NCI-H1694 (cell line): Measurements from ENCODE around the gene PPP2R2B.
A peak's percentile ranks its signal among the peaks of the same experiment; 100 is the strongest.
"Not testable (repeated sequence)": the region's sequence is repeated elsewhere in the genome, so short reads cannot be mapped to it uniquely, and the experiment has no call there.

Experiments used
- DNase-seq: peaks from one replicate; lab custom pipeline; 2025; lab: John Stamatoyannopoulos, UW

PPP2R2B gene

DNA sequence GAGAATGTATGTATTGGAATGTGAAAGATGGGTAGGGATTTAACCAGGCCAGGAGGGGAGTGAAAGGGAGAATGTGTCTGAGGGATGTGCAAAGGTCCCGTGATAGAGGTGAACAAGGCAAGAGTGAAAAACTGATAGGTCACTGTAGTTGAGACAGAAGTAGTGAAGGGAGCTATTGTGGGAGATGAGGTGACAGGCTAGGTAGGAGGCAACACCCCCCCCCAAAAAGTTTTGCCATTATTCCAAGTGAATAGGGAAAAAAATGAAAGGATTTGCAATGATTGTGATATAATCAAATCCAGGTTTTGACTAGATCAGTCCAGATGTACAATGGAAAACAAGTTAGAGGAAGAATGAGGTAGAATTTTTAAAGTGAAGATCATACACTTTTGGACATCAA is 226.0 kb downstream of the PPP2R2B start:
- DNase-seq = no peak

DNA sequence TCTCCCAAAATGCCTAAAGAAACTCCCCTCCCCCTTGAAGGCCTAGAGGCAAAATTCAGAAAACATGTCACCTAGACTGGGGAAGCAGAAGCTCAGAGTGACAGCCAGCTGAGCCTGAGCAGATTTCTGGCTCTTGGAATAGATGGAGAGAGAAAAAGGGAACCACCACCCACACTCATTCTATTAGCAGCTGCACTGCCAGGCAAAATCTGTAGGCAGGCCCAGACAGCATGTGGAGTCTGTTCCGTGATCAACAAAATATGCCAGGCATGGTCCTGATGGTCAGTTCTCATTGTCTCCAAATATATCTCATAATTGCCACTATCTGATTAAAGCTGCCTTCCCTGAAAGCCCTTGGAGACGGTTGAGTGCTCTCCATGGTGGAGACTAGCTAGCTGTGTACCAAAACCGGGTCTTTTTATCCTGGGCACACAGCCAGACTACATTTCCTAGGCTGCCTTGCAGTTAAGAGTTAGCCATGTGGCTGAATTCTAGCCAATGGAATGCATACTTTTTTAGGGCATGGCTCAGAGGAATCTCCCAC is 230.8 kb downstream of the PPP2R2B start:
- peak; percentile 87 for DNase-seq

DNA sequence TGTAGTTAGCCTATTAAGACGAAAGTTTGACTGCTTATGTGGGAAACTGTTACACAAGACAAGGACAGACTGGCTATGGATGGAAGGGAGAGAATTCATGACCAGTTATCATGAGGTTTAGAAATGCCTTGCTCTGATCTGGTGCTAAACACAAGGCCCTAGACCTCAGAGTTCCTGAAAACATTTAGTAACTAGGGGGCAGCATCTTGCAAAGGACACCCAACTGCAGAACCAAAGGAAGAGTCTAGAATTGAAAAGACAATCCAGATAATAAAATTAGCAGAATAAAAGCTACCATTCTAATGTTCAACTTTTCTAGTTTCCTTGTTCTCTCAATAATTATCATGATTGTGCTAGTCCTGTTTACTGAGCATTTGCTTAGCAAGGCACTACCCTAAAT is 232.1 kb downstream of the PPP2R2B start:
- DNase-seq = no peak

DNA sequence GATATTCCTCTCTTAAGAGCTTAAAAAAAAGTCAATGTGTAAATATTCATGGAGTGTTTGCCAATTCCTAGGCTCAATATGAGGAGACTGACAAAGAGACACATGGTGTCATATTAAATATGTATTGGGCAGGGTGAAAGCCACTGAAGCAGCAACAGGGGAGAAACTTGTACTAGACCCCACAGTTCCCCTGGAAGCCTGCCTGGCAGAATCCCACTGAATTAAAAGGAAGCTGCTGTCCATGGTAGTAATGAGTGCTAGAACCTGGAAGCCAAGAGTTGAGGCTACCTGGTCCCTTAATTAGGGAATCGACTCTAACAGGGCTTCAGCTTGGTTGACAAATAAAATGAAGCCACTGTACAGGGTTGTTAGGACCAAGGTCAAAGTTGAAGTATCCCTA is 233.2 kb downstream of the PPP2R2B start:
- DNase-seq = no peak

DNA sequence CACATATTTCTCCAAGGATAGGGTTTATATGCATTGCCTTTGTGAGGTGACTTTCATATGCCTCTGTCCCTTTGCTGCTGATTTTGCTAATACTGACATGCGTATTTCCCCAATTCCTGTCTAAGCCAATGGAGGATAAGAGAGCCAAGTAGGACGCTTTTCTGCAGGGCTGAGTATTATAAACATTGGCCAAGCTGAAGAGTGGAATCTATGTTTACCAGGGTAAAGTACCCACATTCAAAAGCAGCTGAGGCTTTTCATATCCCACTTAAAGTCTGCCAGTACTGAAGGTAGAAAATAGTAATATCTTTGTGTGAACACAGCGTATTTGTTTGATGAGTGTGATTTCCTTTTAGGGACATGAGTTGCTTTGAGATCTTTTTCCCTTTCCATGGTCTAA is 233.7 kb downstream of the PPP2R2B start:
- no peak for DNase-seq

GRCh38 chr5:146643776-146644175 is 234.8 kb downstream of the PPP2R2B start:
- DNase-seq = no peak

GRCh38 chr5:146642410-146642809 is 236.1 kb downstream of the PPP2R2B start:
- DNase-seq = no peak

- no peak for DNase-seq
Measured at GRCh38 chr5:146641941-146642340, 236.6 kb downstream of the PPP2R2B start.

- DNase-seq = no peak
Measured at GRCh38 chr5:146640285-146640896, 238.2 kb downstream of the PPP2R2B start.

DNA sequence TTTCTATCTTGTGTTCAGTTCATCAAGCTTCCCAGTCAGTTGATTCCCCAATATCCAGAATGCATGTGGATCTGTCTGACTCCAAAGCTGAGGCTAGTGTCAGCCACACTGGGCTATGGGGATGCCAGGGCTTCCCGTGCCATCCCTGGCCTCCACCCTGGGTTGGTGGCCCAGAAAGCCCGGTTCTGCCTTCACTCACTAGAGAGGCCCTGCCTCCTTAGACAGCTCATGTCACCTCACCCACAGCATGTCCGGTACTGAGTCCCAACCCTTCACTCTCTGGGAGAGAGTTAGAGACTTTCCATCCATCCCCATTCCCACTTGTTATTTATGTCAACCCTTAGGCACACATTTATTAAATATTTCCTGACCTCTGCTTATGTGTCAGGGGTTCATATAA is 243.1 kb downstream of the PPP2R2B start:
- DNase-seq = no peak

GRCh38 chr5:146633323-146633764 is 245.2 kb downstream of the PPP2R2B start:
- no peak for DNase-seq

GRCh38 chr5:146632620-146633322 is 245.8 kb downstream of the PPP2R2B start:
- DNase-seq = no peak

DNA sequence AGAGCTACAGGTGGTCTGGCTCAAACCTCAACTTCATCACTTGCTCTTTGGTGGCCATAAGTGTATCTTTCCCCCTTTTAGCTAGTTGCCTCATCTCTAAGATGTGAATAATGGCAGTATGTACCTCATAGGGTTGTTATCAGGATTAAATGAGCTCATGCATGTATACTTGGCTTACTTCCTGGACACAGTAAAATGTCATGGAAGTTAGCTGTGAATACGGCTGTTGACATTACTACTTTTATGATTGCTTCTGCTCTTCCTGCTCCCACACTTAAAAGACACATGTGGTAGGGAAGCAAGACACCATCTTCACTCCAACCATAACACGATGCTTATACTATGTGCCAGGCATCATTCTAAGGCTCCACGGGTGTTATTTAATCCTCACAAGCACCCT is 248.1 kb downstream of the PPP2R2B start:
- DNase-seq = no peak

DNA sequence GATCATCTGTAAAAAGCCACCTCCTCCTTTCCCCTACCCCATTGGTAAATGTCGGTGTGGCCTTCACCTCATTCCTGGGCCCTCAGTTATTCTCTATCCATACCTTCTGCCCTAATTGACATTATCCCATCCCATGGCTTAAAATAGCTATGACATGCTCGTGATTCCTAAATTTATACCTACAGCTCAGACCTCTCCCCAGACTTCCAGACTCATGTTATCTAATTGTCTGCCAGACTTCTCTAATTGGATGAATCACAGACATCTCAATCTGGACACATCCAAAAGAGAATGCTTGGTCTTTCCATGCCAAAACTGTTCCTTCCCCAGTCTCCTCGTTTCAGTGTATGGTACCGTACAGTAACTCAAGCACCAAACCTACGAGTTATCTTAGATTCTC is 249.6 kb downstream of the PPP2R2B start:
- DNase-seq = no peak

- DNase-seq = no peak
Measured at GRCh38 chr5:146626936-146627335, 251.6 kb downstream of the PPP2R2B start.

DNA sequence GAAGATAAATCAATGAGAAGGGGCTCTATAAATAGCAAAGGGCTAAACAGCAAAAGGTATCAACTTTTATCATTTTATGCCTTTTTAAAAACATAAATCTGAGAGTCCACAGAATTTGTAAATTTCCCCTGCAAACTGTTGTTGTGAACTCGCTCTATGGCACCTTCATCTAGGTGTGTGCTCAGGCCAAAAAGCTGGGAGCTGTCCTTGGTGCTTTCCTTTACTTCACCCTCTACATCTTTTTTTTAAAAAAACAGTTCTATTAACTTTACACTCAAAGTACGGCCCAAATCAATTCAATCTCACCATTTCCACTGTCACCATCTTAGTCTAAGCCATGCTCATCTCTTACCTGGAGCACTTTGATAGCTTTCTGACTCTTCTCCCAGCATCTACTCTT is 254.4 kb downstream of the PPP2R2B start:
- no peak for DNase-seq

- no peak for DNase-seq
Measured at GRCh38 chr5:146623666-146624065, 254.9 kb downstream of the PPP2R2B start.

GRCh38 chr5:146623009-146623408 is 255.5 kb downstream of the PPP2R2B start:
- DNase-seq = no peak

DNA sequence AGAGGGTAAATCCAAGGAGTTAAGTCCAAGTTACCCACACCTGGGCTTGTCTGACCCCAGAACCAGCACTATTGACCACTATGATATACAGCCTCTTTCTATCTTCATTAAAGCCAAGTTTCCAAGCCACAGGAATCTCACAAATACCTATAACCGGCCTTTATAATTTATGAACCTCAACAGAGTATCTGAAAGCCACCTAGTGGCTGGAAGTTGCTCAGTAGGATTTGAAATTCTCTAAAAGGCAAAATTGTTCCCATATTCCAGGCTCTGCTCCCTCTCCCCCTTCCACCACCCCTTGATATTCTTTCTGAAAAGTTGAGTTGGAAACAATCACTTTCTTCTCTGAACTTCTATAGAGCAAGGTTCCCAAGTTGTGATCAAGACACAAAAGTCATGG is 256.2 kb downstream of the PPP2R2B start:
- DNase-seq = no peak

- DNase-seq = no peak
Measured at GRCh38 chr5:146620669-146621051, 257.9 kb downstream of the PPP2R2B start.

DNA sequence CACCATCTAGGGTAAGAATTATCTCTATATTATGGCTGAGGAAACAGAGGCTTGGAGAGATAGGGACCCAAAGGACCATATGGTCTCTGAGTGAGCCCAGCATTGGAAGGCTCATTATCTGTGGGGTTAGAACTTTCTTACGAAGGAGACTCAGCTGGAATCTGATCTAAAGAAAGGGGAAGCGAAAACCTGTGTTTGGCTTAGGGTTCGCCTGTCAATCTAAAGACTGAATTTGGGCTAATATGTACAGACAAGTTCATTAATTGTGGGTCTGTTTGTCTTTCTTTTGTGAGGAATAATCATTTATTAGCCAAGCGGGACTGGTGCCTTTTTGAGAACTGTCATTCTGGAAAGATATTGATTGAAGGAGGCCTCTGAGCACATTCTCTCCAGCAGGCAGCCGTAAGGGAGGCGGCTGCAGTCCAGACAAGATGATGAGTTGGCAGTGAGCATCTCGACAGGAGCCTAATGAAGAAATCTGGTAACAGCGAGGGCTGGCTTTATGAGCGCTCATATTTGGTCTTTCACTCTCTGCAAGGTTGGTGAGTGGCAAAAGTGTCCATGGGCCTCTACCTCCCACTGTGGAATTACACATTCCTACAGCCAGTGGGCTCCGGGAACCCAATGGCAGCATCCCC is 258.4 kb downstream of the PPP2R2B start:
- DNase-seq = no peak

DNA sequence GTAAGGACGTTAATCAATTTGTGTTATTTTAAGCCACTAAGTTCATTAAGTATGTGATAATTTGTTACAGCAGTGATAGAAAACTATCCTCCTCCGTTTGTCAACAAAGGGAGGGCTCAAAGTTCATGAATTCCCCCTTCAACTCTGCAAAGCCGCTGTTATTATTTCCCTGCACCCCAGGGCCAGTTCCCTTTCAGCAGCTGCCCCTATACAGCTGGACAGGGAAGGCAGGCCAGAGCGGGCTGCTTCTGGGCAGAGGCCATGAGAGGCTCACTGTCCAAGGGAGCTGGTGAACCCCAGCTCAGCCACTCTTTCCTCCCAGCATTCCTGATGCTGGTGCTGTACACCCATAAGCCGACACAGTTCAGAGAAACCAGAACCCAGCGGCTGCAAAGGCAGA is 260.1 kb downstream of the PPP2R2B start:
- DNase-seq = no peak

DNA sequence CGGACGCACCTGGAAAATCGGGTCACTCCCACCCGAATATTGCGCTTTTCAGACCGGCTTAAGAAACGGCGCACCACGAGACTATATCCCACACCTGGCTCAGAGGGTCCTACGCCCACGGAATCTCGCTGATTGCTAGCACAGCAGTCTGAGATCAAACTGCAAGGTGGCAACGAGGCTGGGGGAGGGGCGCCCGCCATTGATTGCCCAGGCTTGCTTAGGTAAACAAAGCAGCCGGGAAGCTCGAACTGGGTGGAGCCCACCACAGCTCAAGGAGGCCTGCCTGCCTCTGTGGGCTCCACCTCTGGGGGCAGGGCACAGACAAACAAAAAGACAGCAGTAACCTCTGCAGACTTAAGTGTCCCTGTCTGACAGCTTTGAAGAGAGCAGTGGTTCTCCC is 268.8 kb downstream of the PPP2R2B start:
- not testable (repeated sequence) for DNase-seq
